Sigmoid colon (tissue), 4 donors: ENCODE measurements around the gene DGKD.

ENCODE experiments used
- POLR2A ChIP-seq, 2 donors: fragments of 450-650 bp; IDR thresholded peaks; one replicate each; pipeline ENCODE4 v1.6.1; 2016; ENCODE audit warnings: antibody characterized with exemption in 2 of 2, mild to moderate bottlenecking in 2 of 2, moderate library complexity in 2 of 2
- POLR2AphosphoS5 ChIP-seq, 4 donors: sonication (generic); formaldehyde crosslinking; IDR thresholded peaks; one replicate each; pipeline ENCODE4 v1.6.1; 2017; ENCODE audit warnings: antibody characterized with exemption in 4 of 4
- TF ChIP-seq, protein P1 (sequence below), 4 experiments: fragments of 450-650 bp in 3 of 4; fragments of 200-600 bp in 1 of 4; IDR thresholded peaks; one replicate each; pipeline ENCODE4 v1.5.1; 2016 to 2019; ENCODE audit warnings: antibody characterized with exemption in 4 of 4, mild to moderate bottlenecking in 3 of 4, moderate library complexity in 2 of 4

DNA sequence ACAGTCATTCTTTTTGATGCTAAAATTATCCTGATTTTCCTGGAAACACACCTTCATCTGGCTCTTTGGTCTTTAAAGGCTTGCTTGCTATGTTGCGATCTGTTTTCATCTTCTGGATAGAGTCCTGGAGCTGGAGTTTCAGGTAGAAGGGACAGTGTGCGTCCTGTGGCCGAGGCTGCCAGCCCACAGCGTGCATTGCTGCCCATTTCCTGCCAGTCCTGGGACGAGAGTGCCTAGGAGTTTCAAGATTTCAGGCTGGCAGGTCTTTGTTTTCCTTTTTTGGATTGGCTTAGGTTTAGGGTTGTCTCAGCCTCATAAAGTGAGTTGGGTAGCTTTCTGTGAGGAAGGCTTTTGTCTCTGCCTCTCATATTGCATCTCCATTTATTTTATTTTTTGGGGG is 14.5 kb downstream of the DGKD start:
- TF ChIP-seq, protein P1, sequence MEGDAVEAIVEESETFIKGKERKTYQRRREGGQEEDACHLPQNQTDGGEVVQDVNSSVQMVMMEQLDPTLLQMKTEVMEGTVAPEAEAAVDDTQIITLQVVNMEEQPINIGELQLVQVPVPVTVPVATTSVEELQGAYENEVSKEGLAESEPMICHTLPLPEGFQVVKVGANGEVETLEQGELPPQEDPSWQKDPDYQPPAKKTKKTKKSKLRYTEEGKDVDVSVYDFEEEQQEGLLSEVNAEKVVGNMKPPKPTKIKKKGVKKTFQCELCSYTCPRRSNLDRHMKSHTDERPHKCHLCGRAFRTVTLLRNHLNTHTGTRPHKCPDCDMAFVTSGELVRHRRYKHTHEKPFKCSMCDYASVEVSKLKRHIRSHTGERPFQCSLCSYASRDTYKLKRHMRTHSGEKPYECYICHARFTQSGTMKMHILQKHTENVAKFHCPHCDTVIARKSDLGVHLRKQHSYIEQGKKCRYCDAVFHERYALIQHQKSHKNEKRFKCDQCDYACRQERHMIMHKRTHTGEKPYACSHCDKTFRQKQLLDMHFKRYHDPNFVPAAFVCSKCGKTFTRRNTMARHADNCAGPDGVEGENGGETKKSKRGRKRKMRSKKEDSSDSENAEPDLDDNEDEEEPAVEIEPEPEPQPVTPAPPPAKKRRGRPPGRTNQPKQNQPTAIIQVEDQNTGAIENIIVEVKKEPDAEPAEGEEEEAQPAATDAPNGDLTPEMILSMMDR (IDR thresholded peaks at IDR 0.05) = no peak
- no peak for TF ChIP-seq POLR2A (IDR thresholded peaks at IDR 0.05)
- TF ChIP-seq POLR2AphosphoS5 (IDR thresholded peaks at IDR 0.05) = no peak
